SK-N-SH treated with all-trans-retinoic acid at 6 μM for 48 hours (cell line): ENCODE data around the gene ECI2.

Source experiments
- ATAC-seq: fragments of 200-7000 bp; cut with Tn5 transposase; 3 replicates; pipeline ENCODE4 v1.9.1; 2020; ENCODE audit warnings: mild to moderate bottlenecking, moderate library complexity
- ARNTL ChIP-seq: fragments of 450-650 bp; formaldehyde crosslinking; IDR thresholded peaks from 2 replicates; pipeline ENCODE4 v1.5.0; 2020; ENCODE audit warnings: low read depth, mild to moderate bottlenecking, moderate library complexity, borderline replicate concordance
- BACH2 ChIP-seq: fragments of 250-450 bp; sonication (Bioruptor Pico); IDR thresholded peaks from 2 replicates; pipeline ENCODE4 v1.9.0; 2021; ENCODE audit warnings: mild to moderate bottlenecking, borderline replicate concordance
- CSDC2 ChIP-seq: fragments of 250-450 bp; sonication (Bioruptor Pico); IDR thresholded peaks from 2 replicates; pipeline ENCODE4 v1.5.0; 2020; ENCODE audit warnings: mild to moderate bottlenecking, moderate library complexity
- CSRNP3 ChIP-seq: fragments of 250-450 bp; sonication (Bioruptor Pico); IDR thresholded peaks from 2 replicates; pipeline ENCODE4 v1.5.1; 2021; ENCODE audit warnings: mild to moderate bottlenecking, moderate library complexity
- ESRRG ChIP-seq: fragments of 250-450 bp; sonication (Bioruptor Pico); IDR thresholded peaks from 2 replicates; pipeline ENCODE4 v1.6.1; 2021; ENCODE audit warnings: mild to moderate bottlenecking
- GLIS3 ChIP-seq: fragments of 250-450 bp; sonication (Bioruptor Pico); IDR thresholded peaks from 2 replicates; pipeline ENCODE4 v1.5.0; 2020; ENCODE audit warnings: mild to moderate bottlenecking, moderate library complexity
- ISL1 ChIP-seq: fragments of 250-450 bp; sonication (Bioruptor Pico); IDR thresholded peaks from 2 replicates; pipeline ENCODE4 v2.1.2; 2022; ENCODE audit warnings: mild to moderate bottlenecking, moderate library complexity
- OSR1 ChIP-seq: fragments of 250-450 bp; sonication (Bioruptor Pico); IDR thresholded peaks from 2 replicates; pipeline ENCODE4 v1.8.0; 2022; ENCODE audit warnings: moderate library complexity, mild to moderate bottlenecking, inconsistent platforms
- PATZ1 ChIP-seq: fragments of 250-450 bp; sonication (Bioruptor Pico); IDR thresholded peaks from 2 replicates; pipeline ENCODE4 v1.8.0; 2020; ENCODE audit warnings: mild to moderate bottlenecking, moderate library complexity, borderline replicate concordance
- POU6F1 ChIP-seq: fragments of 250-450 bp; sonication (Bioruptor Pico); IDR thresholded peaks from 2 replicates; pipeline ENCODE4 v1.8.0; 2021; ENCODE audit warnings: low read depth, mild to moderate bottlenecking, moderate library complexity, borderline replicate concordance
- PPARA ChIP-seq: fragments of 250-450 bp; sonication (Bioruptor Pico); IDR thresholded peaks from 2 replicates; pipeline ENCODE4 v1.5.0; 2020; ENCODE audit warnings: mild to moderate bottlenecking, borderline replicate concordance
- RARB ChIP-seq: fragments of 250-450 bp; sonication (Bioruptor Pico); IDR thresholded peaks from 2 replicates; pipeline ENCODE4 v1.8.0; 2021; ENCODE audit warnings: mild to moderate bottlenecking, moderate library complexity
- SNAI2 ChIP-seq: fragments of 250-450 bp; sonication (Bioruptor Pico); IDR thresholded peaks from 2 replicates; pipeline ENCODE4 v1.5.0; 2020; ENCODE audit warnings: mild to moderate bottlenecking, moderate library complexity
- TCF4 ChIP-seq: fragments of 250-450 bp; sonication (Bioruptor Pico); IDR thresholded peaks from 2 replicates; pipeline ENCODE4 v1.8.0; 2021; ENCODE audit warnings: mild to moderate bottlenecking, moderate library complexity, borderline replicate concordance
- TOX ChIP-seq: fragments of 250-450 bp; sonication (Bioruptor Pico); IDR thresholded peaks from 2 replicates; pipeline ENCODE4 v1.8.0; 2021; ENCODE audit warnings: mild to moderate bottlenecking, moderate library complexity, borderline replicate concordance
- TSHZ2 ChIP-seq: fragments of 250-450 bp; sonication (Bioruptor Pico); IDR thresholded peaks from 2 replicates; pipeline ENCODE4 v1.5.0; 2020; ENCODE audit warnings: mild to moderate bottlenecking, moderate library complexity
- ZC3H10 ChIP-seq: fragments of 250-450 bp; sonication (Bioruptor Pico); IDR thresholded peaks from 2 replicates; pipeline ENCODE4 v1.5.1; 2021; ENCODE audit warnings: mild to moderate bottlenecking, moderate library complexity
- ZFP3 ChIP-seq: fragments of 250-450 bp; sonication (Bioruptor Pico); IDR thresholded peaks from 2 replicates; pipeline ENCODE4 v1.5.0; 2020; ENCODE audit warnings: mild to moderate bottlenecking, moderate library complexity
- ZFP30 ChIP-seq: fragments of 450-650 bp; formaldehyde crosslinking; IDR thresholded peaks from 2 replicates; pipeline ENCODE4 v1.5.0; 2022; ENCODE audit warnings: mild to moderate bottlenecking, moderate library complexity
- ZNF70 ChIP-seq: fragments of 450-650 bp; formaldehyde crosslinking; IDR thresholded peaks from 2 replicates; pipeline ENCODE4 v1.5.0; 2020; ENCODE audit warnings: mild to moderate bottlenecking, moderate library complexity
- ZNF8 ChIP-seq: fragments of 450-650 bp; formaldehyde crosslinking; IDR thresholded peaks from 2 replicates; pipeline ENCODE4 v1.5.0; 2020; ENCODE audit warnings: mild to moderate bottlenecking, moderate library complexity

ECI2 gene

GRCh38 chr6:4138186-4138585, 2.8 kb upstream of the ECI2 start:
- no peak for ATAC-seq
- no peak for TF ChIP-seq PPARA
- no peak for TF ChIP-seq CSDC2
- TF ChIP-seq ZC3H10 (CRISPR knock-in tag): no peak
- TF ChIP-seq ZFP3 (CRISPR knock-in tag): no peak
- TF ChIP-seq ZNF8 (CRISPR knock-in tag): no peak
- TF ChIP-seq POU6F1 (CRISPR knock-in tag): no peak
- no peak for TF ChIP-seq ARNTL (CRISPR knock-in tag)
- no peak for TF ChIP-seq SNAI2
- TF ChIP-seq TSHZ2 (CRISPR knock-in tag): no peak
- no peak for TF ChIP-seq BACH2 (CRISPR knock-in tag)
- no peak for TF ChIP-seq ZNF70 (CRISPR knock-in tag)
- TF ChIP-seq RARB (CRISPR knock-in tag): no peak
- no peak for TF ChIP-seq TOX
- no peak for TF ChIP-seq ZFP30 (CRISPR knock-in tag)
- TF ChIP-seq ESRRG (CRISPR knock-in tag): no peak
- TF ChIP-seq ISL1: no peak
- no peak for TF ChIP-seq CSRNP3 (CRISPR knock-in tag)

- no peak for ATAC-seq
- TF ChIP-seq ZFP3 (CRISPR knock-in tag) (no peak), TSHZ2 (CRISPR knock-in tag) (no peak), ZFP30 (CRISPR knock-in tag) (no peak), TCF4 (CRISPR knock-in tag) (no peak), TOX (no peak), GLIS3 (CRISPR knock-in tag) (no peak), PATZ1 (CRISPR knock-in tag) (no peak), CSDC2 (no peak), RARB (CRISPR knock-in tag) (no peak), PPARA (no peak), OSR1 (CRISPR knock-in tag) (no peak), ESRRG (CRISPR knock-in tag) (no peak), SNAI2 (no peak), ZNF8 (CRISPR knock-in tag) (no peak), POU6F1 (CRISPR knock-in tag) (no peak), BACH2 (CRISPR knock-in tag) (no peak)
Measured at GRCh38 chr6:4136354-4136831, 1.0 kb upstream of the ECI2 start.
